Keratinocyte (primary cell): ENCODE results near the gene RBBP8. TPM values are rescaled to one million over a fixed set of nuclear protein-coding genes. Genes with fewer than 3 reads are reported as not detected.
A peak's percentile ranks its signal among the peaks of the same experiment; 100 is the strongest.

ENCODE experiments used
- DNase-seq: peaks from one replicate; pipeline ENCODE4 v3.0.0-alpha.2; 2011; ENCODE audit warnings: low read depth, missing footprints, low spot score
- FAIRE-seq: peaks from 2 replicates; lab custom pipeline; 2011; peaks lifted over from hg19 to GRCh38; lab: Jason Lieb, UNC
- H2AFZ ChIP-seq: 2 replicates; pipeline ENCODE4 v1.6.0; 2012; ENCODE audit warnings: low read length, control low read depth, inconsistent platforms; ENCODE audit not compliant: control insufficient read depth
- H3K27ac ChIP-seq: 2 replicates; pipeline ENCODE4 v1.5.1; 2011; ENCODE audit warnings: low read length; ENCODE audit not compliant: control insufficient read depth, insufficient read depth
- H3K27me3 ChIP-seq: 3 replicates; pipeline ENCODE4 v1.6.0; 2011; ENCODE audit warnings: low read length; ENCODE audit not compliant: control insufficient read depth, insufficient read depth; ENCODE audit errors: extremely low read depth
- H3K36me3 ChIP-seq, 2 experiments: 2 replicates in 1 of 2; 3 replicates in 1 of 2; pipeline ENCODE4 v1.5.1; 2011; ENCODE audit warnings: low read length in 2 of 2, mild to moderate bottlenecking in 1 of 2; ENCODE audit not compliant: control insufficient read depth in 2 of 2, insufficient read depth in 2 of 2; ENCODE audit errors: extremely low read depth in 1 of 2
- H3K4me1 ChIP-seq: 3 replicates; pipeline ENCODE4 v1.5.1; 2011; ENCODE audit warnings: low read length; ENCODE audit not compliant: control insufficient read depth, insufficient read depth; ENCODE audit errors: extremely low read depth
- H3K4me2 ChIP-seq: 3 replicates; pipeline ENCODE4 v1.6.0; 2011; ENCODE audit warnings: low read depth, low read length; ENCODE audit not compliant: control insufficient read depth, insufficient read depth; ENCODE audit errors: extremely low read depth
- H3K4me3 ChIP-seq, 3 experiments: fragments of 200-600 bp in 1 of 3; sonication (generic) in 1 of 3; 2 replicates in 2 of 3; 3 replicates in 1 of 3; pipeline ENCODE4 v1.5.1; 2011 to 2016; ENCODE audit warnings: low read length in 3 of 3, mild to moderate bottlenecking in 3 of 3, control low read depth in 2 of 3, inconsistent platforms in 1 of 3, low read depth in 1 of 3, mixed read lengths in 1 of 3, mixed run types in 1 of 3, moderate library complexity in 1 of 3; ENCODE audit not compliant: control insufficient read depth in 2 of 3, insufficient read depth in 2 of 3; ENCODE audit errors: extremely low read depth in 1 of 3
- H3K79me2 ChIP-seq: 2 replicates; pipeline ENCODE4 v1.6.0; 2012; ENCODE audit warnings: low read length; ENCODE audit not compliant: control insufficient read depth, insufficient read depth
- H3K9ac ChIP-seq: 3 replicates; pipeline ENCODE4 v1.6.0; 2011; ENCODE audit warnings: low read length; ENCODE audit not compliant: control insufficient read depth, insufficient read depth; ENCODE audit errors: extremely low read depth
- H3K9me1 ChIP-seq: 3 replicates; pipeline ENCODE4 v1.6.0; 2011; ENCODE audit warnings: low read length; ENCODE audit not compliant: control insufficient read depth, insufficient read depth; ENCODE audit errors: extremely low read depth
- H3K9me3 ChIP-seq: 2 replicates; pipeline ENCODE4 v1.5.1; 2012; ENCODE audit warnings: low read depth, low read length; ENCODE audit not compliant: control insufficient read depth
- H4K20me1 ChIP-seq: 3 replicates; pipeline ENCODE4 v1.6.0; 2011; ENCODE audit warnings: low read length; ENCODE audit not compliant: control insufficient read depth, insufficient read depth; ENCODE audit errors: extremely low read depth
- CTCF ChIP-seq, 3 experiments: IDR thresholded peaks in 1 of 3; conservative IDR thresholded peaks in 1 of 3; optimal IDR thresholded peaks in 1 of 3; 2 replicates in 2 of 3; 3 replicates in 1 of 3; pipeline versions ENCODE3 to v1.5.1; 2011; ENCODE audit warnings: low read length in 3 of 3, mild to moderate bottlenecking in 3 of 3, moderate library complexity in 2 of 3, control low read depth in 1 of 3, inconsistent platforms in 1 of 3; ENCODE audit not compliant: insufficient read depth in 2 of 3; ENCODE audit errors: extremely low read depth in 1 of 3
- EZH2 ChIP-seq: IDR thresholded peaks from one replicate; pipeline ENCODE4 v1.6.1; 2012; ENCODE audit warnings: inconsistent platforms, mild to moderate bottlenecking, low read length, moderate library complexity
- dilution Hi-C: fragments of 300-500 bp; cut with MboI; formaldehyde crosslinking; loops from one replicate; pipeline ENCODE4 v1.7.0; 2020; ENCODE audit warnings: low sequenced_read_pairs; ENCODE audit not compliant: extremely low pct_ligation_motif_present
- polyA plus RNA-seq, 5 experiments: library from polyadenylated mRNA; depleted of rRNA in 3 of 5; stranded (reverse) in 3 of 5; stranded (forward) in 1 of 5; unstranded in 1 of 5; fragments of >200 nt; gene quantifications; 1 replicate in 1 of 5; 2 replicates in 3 of 5; 3 replicates in 1 of 5; pipeline versions ENCODE4 v1.2.1 to v1.2.3, GENCODE V29; 2011 to 2012; ENCODE audit warnings: missing spikeins in 2 of 5, low read depth in 1 of 5, low replicate concordance in 1 of 5

Gene RBBP8
- polyA plus RNA-seq, 1 donor (not counting 4 experiments of a cell fraction or from before 2014, with no cell fraction given) = 169 TPM

GRCh38 chr18:23038712-23039111 lies 105.6 kb downstream of the RBBP8 start:
- H3K9me3 ChIP-seq = no peaks in the 10 kb centered on the region
- no peak overlapping the region for H3K27ac ChIP-seq
- dilution Hi-C loops = no loop called here
- H3K9ac ChIP-seq = no peak overlapping the region
- H2AFZ ChIP-seq = no peak overlapping the region
- FAIRE-seq = peak; percentile 76
- no peaks in the 10 kb centered on the region for H4K20me1 ChIP-seq
- TF ChIP-seq CTCF (optimal IDR thresholded peaks at IDR 0.05 in 1 of 3, IDR thresholded peaks at IDR 0.05 in 1 of 3, conservative IDR thresholded peaks at IDR 0.05 in 1 of 3; ENCODE audit: extremely low read depth in 1 of 3, insufficient read depth in 2 of 3, low read length in 3 of 3) (no peak), EZH2 (no peak)
- H3K9me1 ChIP-seq = no peaks in the 10 kb centered on the region
- DNase-seq = peak; percentile 68
- peak overlapping the region; percentile 20 for H3K4me2 ChIP-seq
- no peaks in the 10 kb centered on the region for H3K36me3 ChIP-seq
- H3K79me2 ChIP-seq = no peaks in the 10 kb centered on the region
- no peak overlapping the region for H3K4me3 ChIP-seq
- peaks cover 8% of the 10 kb centered on the region for H3K4me1 ChIP-seq
- no peaks in the 10 kb centered on the region for H3K27me3 ChIP-seq

- TF ChIP-seq CTCF (optimal IDR thresholded peaks at IDR 0.05 in 1 of 3, IDR thresholded peaks at IDR 0.05 in 1 of 3, conservative IDR thresholded peaks at IDR 0.05 in 1 of 3; ENCODE audit: extremely low read depth in 1 of 3, insufficient read depth in 2 of 3, low read length in 3 of 3) = no peak
- TF ChIP-seq EZH2 = no peak
- H3K4me1 ChIP-seq = peaks cover 7% of the 10 kb centered on the region
- no peak overlapping the region for H3K4me2 ChIP-seq
- FAIRE-seq (no peak), DNase-seq (no peak)
- dilution Hi-C loops = no loop called here
- H3K36me3 ChIP-seq = no peaks in the 10 kb centered on the region
- H3K9me1 ChIP-seq = no peaks in the 10 kb centered on the region
- H3K27ac ChIP-seq = no peak overlapping the region
- H3K27me3 ChIP-seq = no peaks in the 10 kb centered on the region
- no peaks in the 10 kb centered on the region for H4K20me1 ChIP-seq
- H3K79me2 ChIP-seq = no peaks in the 10 kb centered on the region
- H3K4me3 ChIP-seq = no peak overlapping the region
- no peak overlapping the region for H2AFZ ChIP-seq
- H3K9ac ChIP-seq = no peak overlapping the region
- H3K9me3 ChIP-seq = no peaks in the 10 kb centered on the region
These were observed 109.0 kb downstream of the RBBP8 start for GRCh38 chr18:23042133-23042532.
